HepG2 (cell line): Measurements from ENCODE around the gene SKA2. TPM values are rescaled to one million over a fixed set of nuclear protein-coding genes. Genes with fewer than 3 reads are reported as not detected.

Source experiments
- ARNTL ChIP-seq: sonication (generic); formaldehyde crosslinking; IDR thresholded peaks from 2 replicates; pipeline ENCODE4 v1.4.0; 2020; ENCODE audit warnings: mild to moderate bottlenecking, missing genetic modification reagents
- ATF2 ChIP-seq: sonication (generic); formaldehyde crosslinking; IDR thresholded peaks from 2 replicates; pipeline ENCODE4 v1.4.0; 2020; ENCODE audit warnings: missing genetic modification reagents
- DBP ChIP-seq: sonication (generic); formaldehyde crosslinking; IDR thresholded peaks from 2 replicates; pipeline ENCODE4 v1.4.0; 2020; ENCODE audit warnings: missing genetic modification reagents; ENCODE audit errors: not compliant biosample characterization
- E2F1 ChIP-seq: sonication (generic); formaldehyde crosslinking; IDR thresholded peaks from 2 replicates; pipeline ENCODE4 v1.5.0; 2020; ENCODE audit warnings: missing genetic modification reagents
- ELF4 ChIP-seq: sonication (generic); formaldehyde crosslinking; IDR thresholded peaks from 2 replicates; pipeline ENCODE4 v1.5.0; 2020; ENCODE audit warnings: missing genetic modification reagents, mild to moderate bottlenecking, moderate library complexity, borderline replicate concordance
- FIP1L1 ChIP-seq: fragments of 200-400 bp; formaldehyde crosslinking; IDR thresholded peaks from 2 replicates; pipeline ENCODE4 v1.6.1; 2018; ENCODE audit warnings: low read depth, mild to moderate bottlenecking, low read length, moderate library complexity, borderline replicate concordance; ENCODE audit not compliant: insufficient read depth
- GATAD2A ChIP-seq: IDR thresholded peaks from 2 replicates; pipeline ENCODE4 v1.6.1; 2016
- HCFC1 ChIP-seq: fragments of 150-350 bp; IDR thresholded peaks from 2 replicates; pipeline ENCODE4 v1.6.1; 2014; ENCODE audit warnings: low read depth, low read length
- IRF1 ChIP-seq: sonication (generic); formaldehyde crosslinking; IDR thresholded peaks from 2 replicates; pipeline ENCODE4 v1.4.0; 2020; ENCODE audit warnings: low read depth, mild to moderate bottlenecking, missing genetic modification reagents
- MAFK ChIP-seq, 2 experiments: IDR thresholded peaks in 1 of 2; conservative IDR thresholded peaks in 1 of 2; 2 replicates each; pipeline ENCODE4 v1.6.1; 2011; ENCODE audit warnings: improper control_type of control experiment in 2 of 2, low read length in 2 of 2
- NONO ChIP-seq, 2 experiments: fragments of 450-650 bp in 1 of 2; sonication (generic) in 1 of 2; formaldehyde crosslinking in 1 of 2; IDR thresholded peaks in 1 of 2; conservative IDR thresholded peaks in 1 of 2; 2 replicates each; pipeline versions ENCODE4 v1.6.1 to v1.8.0; 2017 to 2022; ENCODE audit warnings: mild to moderate bottlenecking in 1 of 2, missing genetic modification reagents in 1 of 2, moderate library complexity in 1 of 2
- NRL ChIP-seq: sonication (generic); formaldehyde crosslinking; IDR thresholded peaks from 2 replicates; pipeline ENCODE4 v1.5.0; 2020; ENCODE audit warnings: missing genetic modification reagents, mild to moderate bottlenecking, moderate library complexity, borderline replicate concordance
- SIN3A ChIP-seq: IDR thresholded peaks from 2 replicates; pipeline ENCODE4 v1.6.1; 2011; ENCODE audit warnings: low read depth, mild to moderate bottlenecking, control low read depth, low read length, borderline replicate concordance
- SMC3 ChIP-seq: IDR thresholded peaks from 2 replicates; pipeline ENCODE4 v1.6.1; 2011; ENCODE audit warnings: low read length, improper control_type of control experiment
- SOX6 ChIP-seq, 2 experiments: fragments of 450-650 bp in 1 of 2; sonication (generic) in 1 of 2; formaldehyde crosslinking in 1 of 2; IDR thresholded peaks; 2 replicates each; pipeline versions ENCODE4 v1.4.0 to v1.6.1; 2017 to 2020; ENCODE audit warnings: antibody characterized with exemption in 1 of 2, mild to moderate bottlenecking in 1 of 2, missing genetic modification reagents in 1 of 2
- ZBTB43 ChIP-seq: sonication (generic); formaldehyde crosslinking; conservative IDR thresholded peaks from 2 replicates; pipeline ENCODE4 v1.4.0; 2020; ENCODE audit warnings: missing genetic modification reagents
- ZNF274 ChIP-seq: sonication (generic); formaldehyde crosslinking; IDR thresholded peaks from 2 replicates; pipeline ENCODE4 v1.5.1; 2020; ENCODE audit warnings: mild to moderate bottlenecking, missing genetic modification reagents
- ZNF33B ChIP-seq: sonication (generic); formaldehyde crosslinking; IDR thresholded peaks from 2 replicates; pipeline ENCODE4 v1.5.1; 2020; ENCODE audit warnings: mild to moderate bottlenecking, missing genetic modification reagents
- ZNF446 ChIP-seq: sonication (generic); formaldehyde crosslinking; IDR thresholded peaks from 2 replicates; pipeline ENCODE4 v1.5.0; 2020; ENCODE audit warnings: mild to moderate bottlenecking, missing genetic modification reagents
- ZNF703 ChIP-seq: sonication (generic); formaldehyde crosslinking; IDR thresholded peaks from 2 replicates; pipeline ENCODE4 v1.5.1; 2020; ENCODE audit warnings: missing genetic modification reagents, mild to moderate bottlenecking, moderate library complexity, borderline replicate concordance
- ZNF740 ChIP-seq: sonication (generic); formaldehyde crosslinking; IDR thresholded peaks from 2 replicates; pipeline ENCODE4 v1.4.0; 2020; ENCODE audit warnings: missing genetic modification reagents
- ZNF891 ChIP-seq: sonication (generic); formaldehyde crosslinking; IDR thresholded peaks from 2 replicates; pipeline ENCODE4 v1.5.0; 2020; ENCODE audit warnings: mild to moderate bottlenecking, missing genetic modification reagents
- polyA plus RNA-seq, 8 experiments: library from polyadenylated mRNA; depleted of rRNA in 3 of 8; stranded (reverse) in 7 of 8; unstranded in 1 of 8; fragments of >200 nt; fragmentation: Illumina TruSeq in 4 of 8; extraction: Trizol in 4 of 8; gene quantifications; 2 replicates each; pipeline versions ENCODE4 v1.2.1 to v1.2.3, GENCODE V29; 2011 to 2016; ENCODE audit warnings: low read depth in 4 of 8, missing spikeins in 1 of 8, mixed read lengths in 1 of 8; ENCODE audit not compliant: insufficient read depth in 1 of 8
- total RNA-seq, 5 experiments: library from RNA; depleted of rRNA; stranded (reverse); fragments of >200 nt; fragmentation: Illumina TruSeq; extraction: Trizol; gene quantifications; 2 replicates each; pipeline ENCODE4 v1.2.3, GENCODE V29; 2016; ENCODE audit warnings: low read depth in 1 of 5

Gene SKA2
- total and polyA plus RNA-seq, 2 of the 13 experiments (the other 11 are each of a cell fraction or from before 2014, with no cell fraction given) = 18.6 to 91.8 TPM

- TF ChIP-seq ZNF740 (CRISPR knock-in tag) = no peak
- TF ChIP-seq ZNF891 = peak; percentile 95; the same call in 1 of the 2 replicates
- TF ChIP-seq MAFK (conservative IDR thresholded peaks at IDR 0.05 in 1 of 2, IDR thresholded peaks at IDR 0.05 in 1 of 2; ENCODE audit: low read length in 2 of 2) = peak in 1 of 2 experiments; percentile 1; a peak in 1 of 4 replicates
- TF ChIP-seq IRF1 (CRISPR knock-in tag) = peak; percentile 57; the same call in 1 of the 2 replicates
- TF ChIP-seq HCFC1 = peak; percentile 47; the same call in 1 of the 2 replicates
- 0 out of 2 replicates have a peak, but pooled peaks have one; percentile 68 for TF ChIP-seq ARNTL (CRISPR knock-in tag)
- no peak for TF ChIP-seq DBP (CRISPR knock-in tag)
- peak; percentile 64; the same call in 1 of the 2 replicates for TF ChIP-seq ZNF446
- peak; percentile 73; the same call in 1 of the 2 replicates for TF ChIP-seq ZNF703 (CRISPR knock-in tag)
- peak; percentile 92 for TF ChIP-seq SIN3A
- peak; percentile 50 for TF ChIP-seq ATF2
- no peak for TF ChIP-seq SOX6 (IDR thresholded peaks at IDR 0.05)
- peak; percentile 69 for TF ChIP-seq SOX6 (CRISPR knock-in tag; IDR thresholded peaks at IDR 0.05)
- TF ChIP-seq NONO (IDR thresholded peaks at IDR 0.05) = no peak
- peak; percentile 66 for TF ChIP-seq NONO (CRISPR knock-in tag; conservative IDR thresholded peaks at IDR 0.05)
- TF ChIP-seq ELF4 (CRISPR knock-in tag) = peak; percentile 80
- TF ChIP-seq FIP1L1 = peak; percentile 38; the same call in 1 of the 2 replicates
- no peak; the same call in none of the 2 replicates for TF ChIP-seq ZNF274 (CRISPR knock-in tag)
- TF ChIP-seq GATAD2A (CRISPR knock-in tag) = peak; percentile 41; the same call in 1 of the 2 replicates
- peak; percentile 87; the same call in 1 of the 2 replicates for TF ChIP-seq NRL (CRISPR knock-in tag)
- peak; percentile 92 for TF ChIP-seq E2F1 (CRISPR knock-in tag)
- TF ChIP-seq ZBTB43 (CRISPR knock-in tag) = 0 out of 2 replicates have a peak, but pooled peaks have one; percentile 14
- no peak; the same call in 1 of the 2 replicates for TF ChIP-seq SMC3
- TF ChIP-seq ZNF33B (CRISPR knock-in tag) = peak; percentile 82; the same call in 1 of the 2 replicates
Measured at GRCh38 chr17:59154721-59155438, at the start of gene SKA2 (continued).
